ENCODE data around the gene IGF1R. TPM values are rescaled to one million over a fixed set of nuclear protein-coding genes. Genes with fewer than 3 reads are reported as not detected.

The IGF1R gene
- total and polyA plus RNA-seq, 2 of the 13 experiments (the other 11 are each of a cell fraction or from before 2014, with no cell fraction given), result 15.9 to 18.4 TPM

GRCh38 chr15:98964466-98965133 lies 316.3 kb downstream of the IGF1R start (continued):
- TF ChIP-seq GATAD1 (CRISPR knock-in tag; IDR thresholded peaks at IDR 0.05) (no peak), ELF4 (CRISPR knock-in tag; IDR thresholded peaks at IDR 0.05; ENCODE audit: borderline replicate concordance) (no peak), FOXP4 (CRISPR knock-in tag; IDR thresholded peaks at IDR 0.05) (no peak), TEAD3 (CRISPR knock-in tag; optimal IDR thresholded peaks at IDR 0.05; ENCODE audit: borderline replicate concordance) (peak; percentile 25), ARHGAP35 (CRISPR knock-in tag; IDR thresholded peaks at IDR 0.05; ENCODE audit: borderline replicate concordance) (no peak), POLR2A (IDR thresholded peaks at IDR 0.05; ENCODE audit: insufficient read depth in 1 of 2, low read depth in 2 of 2, low read length in 2 of 2) (0 out of 4 replicates have a peak, but pooled peaks of 1 of the 2 experiments have one; percentile 12), SALL1 (CRISPR knock-in tag; IDR thresholded peaks at IDR 0.05) (peak; percentile 45; the same call in 1 of the 2 replicates), ZNF720 (CRISPR knock-in tag; IDR thresholded peaks at IDR 0.05) (no peak), LCORL (IDR thresholded peaks at IDR 0.05) (no peak), LCORL (CRISPR knock-in tag; IDR thresholded peaks at IDR 0.05) (0 out of 2 replicates have a peak, but pooled peaks have one; percentile 15), MIER3 (CRISPR knock-in tag; IDR thresholded peaks at IDR 0.05; ENCODE audit: borderline replicate concordance) (no peak), ZNF800 (CRISPR knock-in tag; IDR thresholded peaks at IDR 0.05) (no peak), HNF1B (CRISPR knock-in tag; IDR thresholded peaks at IDR 0.05) (0 out of 2 replicates have a peak, but pooled peaks have one; percentile 28), ZHX2 (IDR thresholded peaks at IDR 0.05; ENCODE audit: low read depth) (no peak), ZHX2 (CRISPR knock-in tag; IDR thresholded peaks at IDR 0.05; ENCODE audit: borderline replicate concordance) (no peak), MED8 (CRISPR knock-in tag; IDR thresholded peaks at IDR 0.05; ENCODE audit: insufficient replicate concordance) (no peak), ZNF501 (CRISPR knock-in tag; IDR thresholded peaks at IDR 0.05) (no peak), RELA (CRISPR knock-in tag; IDR thresholded peaks at IDR 0.05) (no peak), BCL6 (CRISPR knock-in tag; IDR thresholded peaks at IDR 0.05) (no peak), NFE2 (CRISPR knock-in tag; IDR thresholded peaks at IDR 0.05) (no peak)
